Measurements from ENCODE around the gene EPAS1. TPM values are rescaled to one million over a fixed set of nuclear protein-coding genes. Genes with fewer than 3 reads are reported as not detected.

The EPAS1 gene
- total and polyA plus RNA-seq, 9 of the 15 experiments (the other 6 are each of a cell fraction or from before 2014, with no cell fraction given), result 0.25 to 11.2 (median 4.1) TPM

DNA sequence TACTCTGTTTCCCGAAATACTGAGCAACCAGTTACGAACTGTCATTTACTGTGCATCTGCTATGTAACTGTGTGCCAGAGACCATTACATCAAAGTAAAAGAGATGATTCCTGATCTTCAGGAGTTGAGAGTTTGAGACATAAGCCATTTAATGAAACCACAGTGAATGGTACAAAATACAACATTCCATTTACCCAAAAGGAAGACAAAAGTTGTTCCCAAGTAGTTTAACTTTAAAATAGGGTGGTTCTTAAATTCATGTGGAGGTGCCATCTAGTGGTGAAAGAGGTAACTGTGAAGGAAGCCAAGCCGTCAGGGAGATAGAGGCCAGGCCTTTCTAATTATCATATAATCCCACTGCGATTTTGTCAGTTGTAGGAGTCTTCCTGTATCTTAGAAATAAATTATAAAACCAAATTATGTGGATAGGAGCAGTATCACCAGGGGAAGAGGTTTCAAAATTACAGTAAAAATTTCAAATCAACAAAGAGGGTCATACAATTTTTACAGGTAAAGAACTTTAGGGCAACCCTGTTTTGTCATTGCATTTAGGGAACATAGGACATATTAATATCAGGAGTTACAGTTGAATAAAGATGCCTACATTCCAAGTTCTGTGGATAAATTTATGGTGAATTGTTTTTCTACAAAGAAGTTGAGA, 67.7 kb downstream of the EPAS1 start (continued):
- TF ChIP-seq, protein P1, sequence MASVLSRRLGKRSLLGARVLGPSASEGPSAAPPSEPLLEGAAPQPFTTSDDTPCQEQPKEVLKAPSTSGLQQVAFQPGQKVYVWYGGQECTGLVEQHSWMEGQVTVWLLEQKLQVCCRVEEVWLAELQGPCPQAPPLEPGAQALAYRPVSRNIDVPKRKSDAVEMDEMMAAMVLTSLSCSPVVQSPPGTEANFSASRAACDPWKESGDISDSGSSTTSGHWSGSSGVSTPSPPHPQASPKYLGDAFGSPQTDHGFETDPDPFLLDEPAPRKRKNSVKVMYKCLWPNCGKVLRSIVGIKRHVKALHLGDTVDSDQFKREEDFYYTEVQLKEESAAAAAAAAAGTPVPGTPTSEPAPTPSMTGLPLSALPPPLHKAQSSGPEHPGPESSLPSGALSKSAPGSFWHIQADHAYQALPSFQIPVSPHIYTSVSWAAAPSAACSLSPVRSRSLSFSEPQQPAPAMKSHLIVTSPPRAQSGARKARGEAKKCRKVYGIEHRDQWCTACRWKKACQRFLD (CRISPR knock-in tag; IDR thresholded peaks at IDR 0.05), result no peak
- no peak for TF ChIP-seq FOXP1 (CRISPR knock-in tag; IDR thresholded peaks at IDR 0.05)
- TF ChIP-seq RBM25 (IDR thresholded peaks at IDR 0.05; ENCODE audit: low read depth, low read length, severe bottlenecking), result no peak
- no peak for TF ChIP-seq RBBP5 (IDR thresholded peaks at IDR 0.05; ENCODE audit: borderline replicate concordance, insufficient read depth, low read length, poor library complexity, severe bottlenecking)
- no peak for TF ChIP-seq MAFG (tag; conservative IDR thresholded peaks at IDR 0.05)
- TF ChIP-seq NR2C2 (CRISPR knock-in tag; IDR thresholded peaks at IDR 0.05), result no peak
- no peak for TF ChIP-seq NR2C2 (tag; IDR thresholded peaks at IDR 0.05)
- TF ChIP-seq, protein P2, sequence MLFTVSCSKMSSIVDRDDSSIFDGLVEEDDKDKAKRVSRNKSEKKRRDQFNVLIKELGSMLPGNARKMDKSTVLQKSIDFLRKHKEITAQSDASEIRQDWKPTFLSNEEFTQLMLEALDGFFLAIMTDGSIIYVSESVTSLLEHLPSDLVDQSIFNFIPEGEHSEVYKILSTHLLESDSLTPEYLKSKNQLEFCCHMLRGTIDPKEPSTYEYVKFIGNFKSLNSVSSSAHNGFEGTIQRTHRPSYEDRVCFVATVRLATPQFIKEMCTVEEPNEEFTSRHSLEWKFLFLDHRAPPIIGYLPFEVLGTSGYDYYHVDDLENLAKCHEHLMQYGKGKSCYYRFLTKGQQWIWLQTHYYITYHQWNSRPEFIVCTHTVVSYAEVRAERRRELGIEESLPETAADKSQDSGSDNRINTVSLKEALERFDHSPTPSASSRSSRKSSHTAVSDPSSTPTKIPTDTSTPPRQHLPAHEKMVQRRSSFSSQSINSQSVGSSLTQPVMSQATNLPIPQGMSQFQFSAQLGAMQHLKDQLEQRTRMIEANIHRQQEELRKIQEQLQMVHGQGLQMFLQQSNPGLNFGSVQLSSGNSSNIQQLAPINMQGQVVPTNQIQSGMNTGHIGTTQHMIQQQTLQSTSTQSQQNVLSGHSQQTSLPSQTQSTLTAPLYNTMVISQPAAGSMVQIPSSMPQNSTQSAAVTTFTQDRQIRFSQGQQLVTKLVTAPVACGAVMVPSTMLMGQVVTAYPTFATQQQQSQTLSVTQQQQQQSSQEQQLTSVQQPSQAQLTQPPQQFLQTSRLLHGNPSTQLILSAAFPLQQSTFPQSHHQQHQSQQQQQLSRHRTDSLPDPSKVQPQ (CRISPR knock-in tag; IDR thresholded peaks at IDR 0.05; ENCODE audit: borderline replicate concordance), result no peak
- no peak for TF ChIP-seq ZNF695 (CRISPR knock-in tag; IDR thresholded peaks at IDR 0.05)
- no peak for TF ChIP-seq XRCC4 (IDR thresholded peaks at IDR 0.05; ENCODE audit: extremely low read depth, insufficient read depth, insufficient read length)
- TF ChIP-seq SMC3 (conservative IDR thresholded peaks at IDR 0.05; ENCODE audit: insufficient read depth, low read depth, low read length), result peak; percentile 81
- TF ChIP-seq TAF7 (tag; IDR thresholded peaks at IDR 0.05), result no peak
- no peak for TF ChIP-seq SREBF1 (IDR thresholded peaks at IDR 0.05; ENCODE audit: borderline replicate concordance, low read depth, low read length)
- TF ChIP-seq, protein P3, sequence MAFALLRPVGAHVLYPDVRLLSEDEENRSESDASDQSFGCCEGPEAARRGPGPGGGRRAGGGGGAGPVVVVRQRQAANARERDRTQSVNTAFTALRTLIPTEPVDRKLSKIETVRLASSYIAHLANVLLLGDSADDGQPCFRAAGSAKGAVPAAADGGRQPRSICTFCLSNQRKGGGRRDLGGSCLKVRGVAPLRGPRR (CRISPR knock-in tag; IDR thresholded peaks at IDR 0.05), result no peak
- TF ChIP-seq, protein P4, sequence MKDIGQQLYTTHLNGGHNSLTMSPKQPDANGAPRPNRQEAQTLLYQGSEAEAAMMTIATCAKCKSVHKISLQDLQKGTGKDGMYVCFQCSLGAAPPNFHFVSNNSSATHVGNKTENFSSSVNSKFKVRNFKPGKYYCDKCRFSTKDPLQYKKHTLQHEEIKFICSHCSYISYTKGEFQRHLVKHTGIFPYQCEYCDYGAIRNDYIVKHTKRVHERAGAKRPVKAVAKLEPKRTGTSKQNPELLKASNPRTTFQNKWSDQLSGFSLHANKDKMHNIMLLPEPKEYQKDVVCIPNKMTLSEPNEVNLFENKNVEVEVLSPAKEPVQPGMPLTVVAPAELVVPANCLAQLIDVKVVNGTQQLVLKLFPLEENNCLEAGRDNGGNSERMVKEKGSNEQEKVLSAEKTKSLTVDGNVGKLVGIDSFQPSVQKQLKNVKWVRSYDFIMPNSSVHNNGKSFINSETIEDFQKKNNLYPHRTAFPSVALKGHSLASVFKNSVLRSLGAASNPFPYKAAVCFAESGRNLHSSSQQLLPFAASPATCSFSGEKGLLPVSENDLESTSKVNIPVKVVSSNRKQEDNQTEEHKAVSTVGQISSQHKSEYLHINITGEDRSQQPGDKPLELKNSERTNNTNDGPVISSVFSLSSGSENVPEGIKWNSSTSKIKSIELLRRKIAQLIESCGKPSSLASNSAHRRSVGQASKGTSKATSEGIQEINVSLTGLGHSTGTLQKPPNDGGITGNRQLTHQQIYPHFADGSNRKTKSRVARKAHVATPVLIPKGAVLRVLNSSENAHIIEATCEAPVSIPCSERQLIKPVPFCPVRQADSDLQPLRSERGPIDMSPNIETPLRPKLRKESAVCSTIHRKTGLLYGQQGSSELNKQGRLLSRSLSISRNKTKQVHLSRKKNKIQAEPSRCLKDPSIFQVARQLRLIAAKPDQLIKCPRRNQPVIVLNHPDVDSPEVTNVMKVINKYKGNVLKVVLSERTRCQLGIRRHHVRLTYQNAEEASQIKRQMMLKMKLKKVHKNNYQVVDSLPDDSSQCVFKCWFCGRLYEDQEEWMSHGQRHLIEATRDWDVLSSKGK (CRISPR knock-in tag; IDR thresholded peaks at IDR 0.05), result no peak
- TF ChIP-seq PHTF2 (CRISPR knock-in tag; IDR thresholded peaks at IDR 0.05), result no peak
